CD4-positive, alpha-beta T cell treated with Interleukin-17A for 4 hours (primary cell): ENCODE data around the gene RIPK4.

Experiments used
- DNase-seq: peaks from one replicate; pipeline ENCODE4 v3.0.0-alpha.2; 2020; ENCODE audit warnings: mixed read lengths

Gene RIPK4

DNA sequence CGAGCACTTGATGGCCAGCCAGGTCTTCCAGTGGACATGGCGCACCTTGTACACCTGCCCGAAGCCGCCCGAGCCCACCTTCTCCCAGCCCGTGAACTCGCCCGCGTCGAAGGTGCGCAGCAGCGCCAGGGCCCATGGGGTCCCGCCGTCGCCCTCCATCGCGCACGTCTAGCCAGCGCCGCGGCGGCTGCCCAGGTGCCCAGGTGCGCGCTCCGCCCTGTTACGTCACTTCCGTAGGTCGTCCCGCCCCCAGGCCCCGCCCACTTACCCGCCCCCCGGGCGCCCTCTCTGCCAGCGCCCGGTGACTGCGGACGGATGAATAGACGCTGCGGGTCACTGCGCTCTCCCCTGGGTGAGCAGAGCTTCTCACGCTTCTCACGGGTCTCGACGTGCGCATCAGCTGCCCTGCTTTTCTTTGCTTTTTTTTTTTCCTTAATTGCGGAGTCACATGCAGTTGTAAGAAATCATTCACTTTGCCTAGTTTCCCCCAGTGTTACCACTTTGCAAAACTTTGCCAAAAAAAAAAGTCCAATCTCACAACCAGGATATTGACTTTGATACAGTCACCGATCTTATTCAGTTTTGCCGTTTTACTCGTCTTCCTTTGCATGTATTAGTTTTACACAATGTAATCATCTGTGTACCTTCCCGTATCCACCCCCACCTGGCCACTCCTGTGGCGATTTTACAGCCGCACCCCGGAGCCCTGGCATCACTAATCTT lies at the start of gene RIPK4:
Gene RIPK4 (minus strand): TSS at position 170 of the 723 bp plus-strand sequence. CDS start 11 bp downstream, at position 159.
- peak; percentile 71 for DNase-seq

DNA sequence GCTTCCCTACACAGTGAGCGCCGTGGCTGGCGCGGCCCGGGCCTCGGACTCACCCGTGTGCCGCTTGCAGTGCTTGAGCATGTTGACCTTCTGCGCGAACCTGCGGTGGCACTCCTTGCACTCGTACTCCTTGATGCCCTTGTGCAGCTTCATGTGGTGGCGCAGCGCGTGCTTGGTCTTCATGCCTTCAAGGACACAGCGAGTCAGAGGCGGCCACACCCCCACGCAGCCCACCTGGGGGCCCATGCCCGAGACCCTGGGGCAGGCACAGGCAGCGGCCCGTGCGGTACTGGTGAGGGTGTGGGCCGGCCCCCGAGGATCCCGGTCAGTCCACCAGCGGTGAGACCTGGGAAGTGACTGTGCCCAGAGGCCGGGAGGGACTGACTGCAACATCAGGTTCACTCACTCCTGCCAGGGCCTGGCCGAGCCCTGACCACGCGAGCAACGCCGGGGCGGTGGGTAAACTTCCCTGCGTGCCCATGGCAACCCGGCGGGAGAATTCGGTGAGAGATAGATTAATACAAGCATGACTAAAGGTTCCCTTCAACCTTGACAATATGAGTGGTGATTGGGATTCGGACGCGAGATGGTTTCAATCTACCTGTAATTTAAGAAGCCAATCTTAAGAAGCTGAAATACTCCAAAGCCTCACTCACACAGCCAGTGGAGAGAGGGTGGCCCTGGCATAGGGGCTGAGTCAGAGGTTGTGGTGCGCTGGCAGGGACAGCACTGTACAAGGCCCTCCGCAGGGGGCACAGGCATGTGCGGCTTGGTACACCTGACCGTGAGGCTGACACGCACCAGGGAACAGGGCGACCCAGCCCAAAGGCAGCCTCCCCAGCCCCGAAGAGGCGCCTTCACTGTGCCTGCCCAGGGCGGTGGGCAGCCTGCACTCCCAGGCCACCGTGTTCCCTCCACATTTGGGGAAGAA lies 49.1 kb upstream of the RIPK4 start:
- no peak for DNase-seq

DNA sequence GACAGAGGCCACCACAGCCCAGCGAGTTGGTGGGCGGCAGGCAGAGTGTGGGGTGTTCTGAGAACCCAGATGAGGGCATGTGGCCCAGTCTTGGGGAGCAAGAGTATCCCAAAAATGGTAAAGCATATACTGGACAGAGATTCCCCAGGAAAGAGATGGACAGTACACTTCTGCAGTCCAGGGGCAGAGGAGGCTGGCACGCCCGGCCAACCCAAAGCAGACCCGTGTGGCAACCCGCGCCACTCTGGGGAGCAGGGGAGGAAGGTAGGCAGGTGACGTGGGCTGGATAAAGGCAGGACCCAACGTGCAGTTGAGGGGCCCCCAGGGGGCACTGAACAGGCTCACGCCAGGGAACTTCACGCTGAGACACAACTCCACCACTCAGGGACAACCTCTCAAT lies 46.4 kb upstream of the RIPK4 start:
- no peak for DNase-seq

DNA sequence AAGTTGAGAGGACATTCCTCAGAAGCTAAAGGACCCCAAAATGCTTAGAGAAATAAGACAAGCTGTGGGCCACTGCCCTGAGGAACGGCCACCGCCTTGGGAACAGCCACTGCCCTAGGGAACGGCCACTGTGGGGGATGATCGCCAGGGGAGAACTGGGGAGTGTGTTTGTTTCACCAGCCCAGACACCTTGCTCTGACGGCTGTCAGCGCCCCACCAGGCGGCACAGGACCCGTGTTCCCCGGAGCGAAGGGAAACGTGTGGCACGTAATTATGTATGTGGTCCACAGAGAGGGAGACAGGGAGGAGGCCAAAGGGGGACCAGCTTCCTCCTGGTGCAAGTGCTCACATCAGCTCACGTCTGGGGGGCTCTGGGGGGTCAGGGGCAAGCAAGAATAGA lies 45.8 kb upstream of the RIPK4 start:
- DNase-seq, result no peak

DNA sequence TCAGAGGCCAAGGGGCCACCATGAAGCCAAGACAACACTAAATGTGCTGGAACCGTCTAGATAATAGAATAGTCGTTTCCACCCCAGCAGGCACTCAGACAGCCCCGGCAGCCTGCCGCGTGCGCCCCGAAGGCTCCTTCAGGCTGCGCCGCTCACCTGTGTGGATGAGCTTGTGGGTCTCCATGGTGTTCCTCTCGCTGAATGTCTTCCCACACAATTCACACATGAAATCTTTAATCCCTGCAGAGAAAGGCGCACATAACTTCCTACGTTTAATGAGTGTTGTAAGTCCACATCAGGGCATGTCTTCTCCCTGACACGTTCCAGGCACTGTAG lies 43.7 kb upstream of the RIPK4 start:
- no peak for DNase-seq

DNA sequence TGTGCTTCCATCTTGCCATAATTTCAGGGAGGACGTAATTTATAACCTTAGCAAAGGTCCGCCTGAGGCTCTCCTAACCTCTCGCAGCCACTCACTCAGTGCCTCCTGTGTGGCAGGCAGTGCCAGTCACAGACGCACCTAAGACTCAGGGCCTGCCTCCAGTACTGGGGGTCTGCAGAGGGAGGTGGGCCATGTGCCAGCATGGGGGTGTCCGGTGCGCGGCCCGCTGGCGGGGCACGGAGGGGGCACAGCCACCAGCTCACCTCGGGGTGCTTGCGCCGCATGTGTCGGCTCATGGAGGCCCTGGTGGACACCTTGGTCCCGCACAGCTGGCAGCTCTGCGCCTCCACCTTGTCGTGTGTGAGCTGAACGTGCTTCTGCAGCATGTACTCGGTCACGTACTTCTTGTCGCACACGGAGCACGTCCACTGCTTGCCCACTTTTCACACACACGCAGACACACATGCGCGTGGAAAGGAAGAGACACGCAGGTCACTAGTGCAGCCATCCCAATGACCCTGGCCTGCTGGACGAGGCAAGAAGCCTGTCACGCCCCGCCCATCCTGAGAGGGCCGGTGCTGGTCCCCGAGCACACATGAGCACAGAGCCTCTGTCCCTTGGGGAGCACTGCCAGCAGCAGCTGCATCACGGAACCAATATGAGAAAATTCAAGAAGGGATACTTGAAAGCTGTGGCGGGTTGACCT lies 43.2 kb upstream of the RIPK4 start:
- no peak for DNase-seq

DNA sequence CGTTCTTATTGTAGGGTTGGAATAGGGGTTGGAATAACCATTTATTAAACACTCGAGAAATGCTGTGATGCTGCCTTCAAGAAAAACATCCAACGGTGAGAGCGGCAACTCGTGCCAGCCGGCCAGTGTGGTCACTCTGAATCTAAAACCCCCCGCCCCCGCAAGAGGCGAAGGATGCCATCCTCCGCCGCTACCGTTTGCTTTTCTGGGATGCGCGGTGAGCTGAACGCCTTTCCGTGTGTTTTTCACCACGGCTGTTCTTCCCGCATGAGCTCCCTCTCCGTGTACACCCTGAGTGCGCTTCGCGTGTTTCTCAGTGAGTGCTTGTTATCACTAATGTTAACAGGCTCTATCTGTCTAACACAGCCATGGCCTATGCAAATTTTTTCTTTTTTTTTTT lies 42.0 kb upstream of the RIPK4 start:
- DNase-seq, result no peak

DNA sequence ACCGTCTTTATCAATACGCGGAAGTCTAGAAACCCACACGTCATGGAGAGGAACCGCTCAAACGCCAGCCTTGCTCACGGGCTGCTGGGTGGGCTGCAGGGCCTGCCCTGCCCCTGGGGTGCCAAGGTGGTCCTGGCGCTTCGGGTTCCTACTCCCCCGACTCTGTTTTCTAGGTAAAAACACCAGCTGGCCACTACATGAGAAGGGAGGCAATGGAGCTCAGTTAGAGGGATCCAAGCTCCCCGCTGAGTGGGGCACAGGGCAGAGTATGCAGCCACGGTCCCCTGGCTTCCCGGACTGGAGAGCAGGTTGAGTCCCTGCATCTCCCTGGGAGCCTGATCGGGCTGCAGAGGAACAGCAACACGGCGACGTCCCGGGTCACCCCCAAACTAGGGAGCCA lies 41.2 kb upstream of the RIPK4 start:
- DNase-seq, result no peak

DNA sequence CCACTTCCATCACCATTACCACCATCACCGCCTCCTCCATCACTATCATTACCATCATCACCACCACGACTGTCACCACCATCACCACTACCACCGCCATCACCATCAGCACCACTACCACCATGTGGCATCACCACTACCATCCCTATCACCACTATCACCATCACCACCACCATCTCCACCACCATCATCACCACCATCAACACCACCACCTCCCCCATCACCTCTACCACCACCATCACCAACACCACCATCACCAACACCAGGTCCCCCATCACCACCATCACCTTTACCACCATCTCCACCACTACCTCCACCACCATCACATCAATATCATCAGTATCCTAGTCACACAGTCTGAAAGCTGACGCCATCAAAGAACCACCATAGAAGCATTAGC lies 39.9 kb upstream of the RIPK4 start:
- DNase-seq, result no peak

DNA sequence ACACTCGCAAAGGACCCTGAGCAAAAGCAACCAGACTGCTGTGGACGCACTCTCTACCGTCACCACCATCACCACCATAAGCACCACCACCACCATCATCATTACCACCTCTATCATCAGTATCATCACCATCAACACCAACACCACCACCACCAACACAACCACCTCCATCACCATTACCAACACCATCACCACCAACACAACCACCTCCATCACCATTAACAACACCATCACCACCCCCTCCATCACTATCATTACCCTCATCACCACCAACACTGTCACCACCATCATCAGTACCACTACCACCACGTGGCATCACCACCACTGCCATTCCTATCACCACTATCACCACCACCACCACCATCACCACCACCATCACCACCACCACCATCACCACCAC lies 38.8 kb upstream of the RIPK4 start:
- DNase-seq, result no peak

DNA sequence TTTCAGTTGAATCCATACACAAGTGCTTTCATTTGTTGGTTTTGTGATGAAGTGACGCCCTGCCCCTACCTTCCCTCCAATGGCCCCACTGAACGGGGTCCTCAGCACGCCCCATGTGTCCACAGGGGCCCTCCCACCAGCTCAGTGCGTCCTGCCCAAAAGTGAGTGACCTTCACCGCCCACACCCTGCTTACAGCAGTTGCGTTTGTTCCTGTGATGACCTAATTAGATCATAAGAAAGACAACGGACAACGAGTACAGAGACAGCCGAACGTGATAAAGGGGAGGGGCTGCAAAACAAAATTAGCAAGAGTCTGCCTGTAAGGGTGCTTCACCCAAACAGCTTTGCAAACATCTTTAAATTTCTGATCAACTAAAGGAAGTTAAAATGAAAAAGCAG lies 38.2 kb upstream of the RIPK4 start:
- no peak for DNase-seq

DNA sequence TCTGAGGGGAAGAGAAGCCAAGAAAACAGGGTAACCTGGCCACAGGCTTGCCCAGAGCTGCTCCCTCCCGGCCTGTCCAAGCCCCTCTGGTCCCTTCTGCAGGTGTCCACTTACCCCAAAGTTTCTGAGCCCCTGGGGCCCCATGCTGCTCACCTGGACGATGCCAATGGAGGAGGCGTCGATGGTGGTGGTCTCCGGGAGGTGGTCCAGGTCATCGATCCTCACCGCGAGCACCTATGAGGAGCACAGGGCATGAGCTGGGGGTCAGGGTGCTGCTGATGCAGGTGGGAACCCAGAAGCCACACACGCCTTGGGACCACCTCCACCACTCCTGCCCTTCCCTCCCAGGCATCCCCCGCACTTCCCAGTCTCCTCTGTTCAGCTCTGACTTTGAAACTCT lies 37.5 kb upstream of the RIPK4 start:
- no peak for DNase-seq

DNA sequence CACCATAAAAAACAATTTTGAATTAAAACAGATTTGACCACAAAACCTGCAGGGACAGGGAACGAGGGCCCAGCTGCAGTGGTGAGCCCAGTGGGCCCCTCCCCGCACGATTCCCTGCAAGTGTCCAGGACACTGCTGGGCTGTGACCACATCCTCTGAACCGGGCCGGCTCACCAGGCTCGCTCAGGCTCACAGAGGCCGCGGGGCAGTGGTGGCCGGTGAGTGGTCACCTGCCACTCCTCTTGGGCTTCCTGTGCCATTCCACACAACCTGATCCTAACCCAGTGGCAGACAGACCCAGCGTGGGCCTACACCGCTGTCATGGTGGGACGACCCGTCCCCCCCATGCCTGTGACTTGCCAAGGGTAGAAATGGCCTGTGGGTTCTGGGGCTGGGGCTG lies 36.5 kb upstream of the RIPK4 start:
- DNase-seq, result no peak

DNA sequence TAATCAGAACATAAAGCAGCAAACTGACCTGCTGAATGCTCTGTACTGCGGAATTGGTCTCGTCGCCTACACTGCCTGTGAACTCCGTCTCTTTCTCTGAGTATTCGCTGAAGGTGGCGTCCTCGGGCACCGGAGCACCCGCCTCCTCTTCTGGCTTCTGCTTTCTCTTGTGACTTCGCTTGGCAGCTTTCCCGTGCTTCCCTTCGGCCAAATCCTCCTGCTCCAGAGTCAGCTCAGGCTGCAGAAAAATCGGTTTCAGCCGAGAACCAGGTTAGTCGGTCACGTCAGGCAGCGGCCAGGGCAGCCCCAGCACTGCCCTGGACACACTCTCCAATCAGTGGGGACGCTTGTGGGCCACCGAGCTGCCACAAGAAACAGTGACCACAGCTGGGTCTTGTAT lies 35.8 kb upstream of the RIPK4 start:
- no peak for DNase-seq

DNA sequence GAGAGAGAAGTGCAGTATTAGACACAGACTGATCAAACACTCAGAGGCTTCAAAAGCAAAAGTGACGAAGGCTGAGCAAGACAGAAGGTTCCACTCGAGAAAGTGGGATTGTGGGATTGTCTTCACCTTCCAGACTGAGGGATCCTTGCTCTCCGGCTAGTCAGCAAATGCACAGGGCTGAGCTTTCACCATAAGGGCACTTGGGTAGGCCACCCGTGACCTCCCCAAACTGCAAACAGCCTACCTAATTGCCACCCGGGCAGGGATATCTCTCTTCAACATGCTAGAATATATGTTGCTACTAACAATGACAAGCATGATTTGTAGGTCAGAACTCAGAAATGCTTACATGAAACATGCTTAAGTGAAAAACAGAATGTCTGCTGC lies 35.3 kb upstream of the RIPK4 start:
- DNase-seq, result no peak

DNA sequence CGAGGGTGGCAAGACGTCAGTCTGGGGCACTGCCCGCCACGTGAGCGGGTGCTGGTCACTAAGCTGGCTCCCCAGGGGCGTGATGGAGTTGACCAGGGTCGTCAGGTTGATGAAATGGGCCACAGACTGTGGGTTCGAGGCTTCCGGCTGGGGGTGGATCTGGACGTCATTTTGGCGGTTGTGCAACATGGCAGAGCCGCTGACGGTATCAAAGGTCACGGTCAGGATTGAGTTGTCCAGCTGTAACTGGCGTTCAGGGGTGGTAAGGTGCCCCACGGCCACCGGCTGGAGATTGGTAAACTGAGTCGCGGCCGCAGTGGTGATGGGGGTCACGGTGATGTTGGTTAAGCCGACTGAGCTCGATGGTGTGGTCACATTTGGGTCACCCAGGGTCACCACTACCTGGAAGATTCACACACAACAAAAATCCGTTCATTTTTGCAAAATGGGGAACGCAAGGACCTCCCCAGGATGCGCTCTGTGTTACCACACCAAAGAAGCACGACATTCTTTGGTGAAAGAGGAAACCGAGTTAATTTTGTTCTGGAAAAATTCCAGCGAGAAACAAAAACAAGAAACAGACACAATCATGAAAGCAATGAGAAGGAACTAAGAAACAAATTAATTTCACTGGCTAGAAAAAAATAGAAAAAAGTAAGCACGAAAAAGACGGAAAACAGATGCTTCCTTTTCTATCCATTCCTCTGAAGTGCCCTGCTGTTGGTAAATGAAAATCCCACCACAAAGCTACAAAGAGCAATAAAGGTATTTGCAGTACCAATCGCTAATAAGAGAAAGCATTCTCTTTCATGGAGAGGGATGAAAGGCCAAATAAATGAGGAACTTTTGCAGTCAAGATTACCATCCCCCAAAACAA lies 34.7 kb upstream of the RIPK4 start:
- no peak for DNase-seq

DNA sequence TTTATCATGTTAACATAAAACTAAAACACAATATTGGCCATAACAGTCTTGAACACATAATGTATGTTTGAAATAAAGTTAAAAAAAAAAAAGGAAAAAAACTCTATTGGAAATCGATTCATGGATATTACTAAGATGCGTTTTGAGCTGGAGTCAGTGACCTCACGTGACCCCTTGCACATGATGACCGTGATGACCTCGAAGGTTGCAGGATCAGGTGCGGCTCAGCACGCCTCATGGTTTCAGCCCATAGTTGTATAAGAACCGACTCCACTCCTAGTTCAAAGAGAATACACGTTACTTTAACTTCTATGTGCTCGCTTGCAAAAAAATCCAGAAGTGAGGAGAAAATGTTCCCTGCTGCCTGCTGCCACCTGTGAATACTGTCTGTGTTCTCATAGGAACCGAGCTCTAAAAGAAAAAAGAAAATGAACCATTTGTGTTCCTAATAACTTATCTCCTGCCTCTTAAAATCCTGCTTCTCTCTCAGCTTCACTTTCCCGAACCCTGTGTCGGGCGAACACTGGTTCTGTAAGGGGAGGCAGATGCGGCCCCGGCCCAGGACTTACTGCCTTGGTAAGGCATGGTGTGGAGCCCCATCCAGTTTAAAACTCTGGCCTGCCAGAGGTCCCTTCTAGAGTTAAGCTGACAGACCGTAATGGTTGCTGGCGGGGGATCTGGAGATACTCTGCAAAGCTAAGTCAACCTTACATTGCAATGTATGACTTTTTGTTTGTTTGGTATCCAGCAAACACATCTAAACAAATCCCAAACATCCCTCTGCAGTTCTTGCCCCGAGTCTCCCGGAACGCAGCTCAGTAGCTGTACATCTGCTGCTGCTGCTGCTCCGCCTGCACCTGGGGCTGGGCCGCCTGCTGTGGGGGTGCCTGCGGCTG lies 33.8 kb upstream of the RIPK4 start:
- DNase-seq, result no peak

DNA sequence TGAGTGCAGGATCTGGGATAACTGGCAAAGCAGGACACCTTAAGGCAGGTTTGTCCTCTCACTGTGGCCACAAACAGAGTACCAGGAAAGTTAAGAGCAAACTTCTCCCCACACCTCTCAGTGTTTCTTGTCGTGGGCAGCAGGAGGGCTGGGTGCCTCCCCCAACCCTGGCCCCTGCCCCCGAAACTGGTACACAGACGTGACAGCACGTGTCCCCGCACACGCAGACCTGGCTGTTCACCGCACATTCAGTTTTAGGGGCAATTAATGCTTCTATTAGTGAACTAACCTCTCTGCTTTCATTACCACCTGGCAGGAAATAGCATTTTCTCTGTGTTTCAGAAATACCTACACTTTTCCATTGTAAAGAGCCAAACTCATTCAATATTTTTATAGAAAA lies 32.9 kb upstream of the RIPK4 start:
- no peak for DNase-seq

DNA sequence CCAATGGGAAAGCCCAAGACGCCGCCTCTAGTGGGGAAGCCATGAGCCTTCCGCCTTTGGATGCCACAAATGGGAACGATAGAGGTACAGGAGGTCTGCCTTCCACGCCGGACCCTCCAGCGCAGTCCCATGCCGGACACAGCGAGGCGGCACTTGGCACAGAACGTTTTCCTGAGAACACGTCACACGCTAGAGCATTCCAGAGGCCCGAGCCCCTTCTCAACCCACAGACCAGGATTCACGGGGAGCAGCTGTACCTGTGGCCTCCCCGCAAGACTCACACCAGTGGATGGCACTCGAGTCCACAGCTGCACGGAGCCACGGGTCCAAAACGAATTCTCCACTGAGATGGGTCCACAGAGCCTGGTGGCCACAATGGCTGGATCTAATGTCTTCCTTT lies 31.5 kb upstream of the RIPK4 start:
- DNase-seq, result no peak

DNA sequence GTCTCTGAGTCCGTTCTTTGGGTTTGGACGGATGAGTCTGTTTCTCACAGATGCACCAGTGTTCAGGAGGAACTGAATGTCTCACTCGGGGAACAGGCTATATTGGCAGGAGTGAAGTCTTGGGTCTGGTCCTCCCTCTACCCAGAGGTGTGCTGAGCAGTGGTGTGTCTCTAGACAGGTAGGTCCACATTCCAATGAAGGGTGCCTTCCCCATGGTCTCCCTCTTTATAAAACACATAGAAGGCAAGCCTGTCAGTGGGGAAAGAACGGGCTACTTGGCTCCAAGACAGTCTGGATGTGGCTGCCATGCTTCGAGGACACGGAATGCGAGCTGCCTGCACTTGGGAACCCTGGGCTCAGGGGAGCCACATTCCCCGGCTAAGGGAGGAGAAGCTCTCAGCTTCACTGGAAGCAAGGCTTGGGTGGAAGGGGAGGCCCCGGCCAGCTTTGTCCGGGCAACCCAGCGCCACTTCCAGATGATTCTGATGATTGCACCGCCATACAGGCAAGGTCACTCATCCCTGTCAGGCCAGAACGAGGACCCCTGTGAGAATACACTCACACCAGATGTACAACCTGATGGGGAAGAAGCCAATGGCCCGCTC lies 29.7 kb upstream of the RIPK4 start:
- DNase-seq, result no peak

DNA sequence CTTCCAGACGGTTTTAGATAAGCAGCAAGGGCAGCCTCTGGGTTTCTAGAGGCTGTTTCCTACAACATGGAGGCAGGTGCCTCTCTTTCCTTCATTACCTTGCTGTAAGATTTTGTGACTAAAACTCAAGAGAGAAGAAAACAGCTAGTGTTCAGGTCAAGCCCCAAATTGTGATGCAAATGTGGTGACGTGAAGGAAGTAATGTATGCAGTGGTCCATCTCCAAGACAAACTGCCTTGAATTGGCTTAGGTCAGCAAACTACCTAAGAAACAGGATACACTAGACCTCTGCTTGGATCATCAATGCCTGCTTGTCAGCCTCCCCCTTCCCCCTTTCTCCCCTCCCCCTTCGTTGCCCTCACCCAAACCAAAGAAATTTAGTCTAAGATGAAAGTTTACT lies 28.9 kb upstream of the RIPK4 start:
- DNase-seq, result no peak
